IPS DF 4.7 (cell line): ENCODE measurements around the gene ZDHHC15.
"Not testable (repeated sequence)": the region's sequence is repeated elsewhere in the genome, so short reads cannot be mapped to it uniquely, and the experiment has no call there.

Experiments
- DNase-seq: peaks from one replicate; pipeline ENCODE4 v3.0.0-alpha.2; 2013; ENCODE audit warnings: low spot score; ENCODE audit errors: extremely low read depth

The ZDHHC15 gene, protein sequence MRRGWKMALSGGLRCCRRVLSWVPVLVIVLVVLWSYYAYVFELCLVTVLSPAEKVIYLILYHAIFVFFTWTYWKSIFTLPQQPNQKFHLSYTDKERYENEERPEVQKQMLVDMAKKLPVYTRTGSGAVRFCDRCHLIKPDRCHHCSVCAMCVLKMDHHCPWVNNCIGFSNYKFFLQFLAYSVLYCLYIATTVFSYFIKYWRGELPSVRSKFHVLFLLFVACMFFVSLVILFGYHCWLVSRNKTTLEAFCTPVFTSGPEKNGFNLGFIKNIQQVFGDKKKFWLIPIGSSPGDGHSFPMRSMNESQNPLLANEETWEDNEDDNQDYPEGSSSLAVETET

DNA sequence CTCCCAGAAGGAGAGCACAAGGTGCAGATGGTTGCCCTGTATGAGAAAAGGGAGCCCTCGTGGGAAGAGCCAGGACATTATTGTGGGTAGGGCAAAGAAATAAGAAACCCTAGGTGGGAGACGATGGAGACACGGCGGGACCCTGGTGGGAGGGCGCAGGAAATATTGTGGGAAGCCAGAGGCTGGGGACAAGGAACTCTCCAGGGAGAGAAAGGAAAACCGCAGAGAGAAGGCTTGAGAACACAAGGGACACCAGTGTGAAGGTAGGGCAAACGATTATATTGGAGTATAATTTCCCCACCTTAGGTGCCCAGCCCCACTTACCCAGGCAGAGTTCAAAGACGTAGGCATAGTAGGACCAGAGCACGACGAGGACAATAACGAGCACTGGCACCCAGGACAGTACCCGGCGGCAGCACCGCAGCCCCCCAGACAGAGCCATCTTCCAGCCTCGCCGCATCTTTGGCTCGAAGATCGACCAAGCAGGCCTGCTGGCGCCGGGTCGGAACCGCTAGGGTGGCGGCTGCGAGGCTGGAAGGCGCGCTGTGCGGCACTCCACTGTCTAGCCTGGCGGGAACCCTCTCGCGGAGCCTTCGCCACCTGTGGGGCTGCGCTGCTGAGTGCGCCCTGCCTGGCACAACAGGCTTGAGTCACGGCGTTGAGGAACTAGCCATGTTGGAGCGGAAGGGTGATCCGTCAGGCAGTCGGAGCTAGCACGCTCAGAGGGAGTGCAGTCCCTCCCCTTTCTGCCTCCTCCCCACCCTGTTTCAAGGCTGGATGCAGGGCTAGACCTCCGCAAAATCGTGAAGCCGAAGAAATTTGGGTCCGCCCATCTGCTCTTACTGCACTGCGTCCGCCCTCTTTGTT lies at the start of gene ZDHHC15:
Gene ZDHHC15, minus strand, starts transcription at position 473 of the 867 bp plus-strand sequence. Its CDS starts 13 bp downstream, at position 460.
- no peak for DNase-seq

DNA sequence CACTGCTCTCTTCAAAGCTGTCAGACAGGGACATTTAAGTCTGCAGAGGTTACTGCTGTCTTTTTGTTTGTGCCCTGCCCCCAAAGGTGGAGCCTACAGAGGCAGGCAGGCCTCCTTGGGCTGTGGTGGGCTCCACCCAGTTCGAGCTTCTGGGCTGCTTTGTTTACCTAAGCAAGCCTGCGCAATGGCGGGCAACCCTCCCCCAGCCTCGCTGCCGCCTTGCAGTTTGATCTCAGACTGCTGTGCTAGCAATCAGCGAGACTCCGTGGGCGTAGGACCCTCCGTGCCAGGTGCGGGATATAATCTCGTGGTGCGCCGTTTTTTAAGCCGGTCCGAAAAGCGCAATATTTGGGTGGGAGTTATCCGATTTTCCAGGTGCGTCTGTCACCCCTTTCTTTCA lies 37.7 kb upstream of the ZDHHC15 start:
- not testable (repeated sequence) for DNase-seq

DNA sequence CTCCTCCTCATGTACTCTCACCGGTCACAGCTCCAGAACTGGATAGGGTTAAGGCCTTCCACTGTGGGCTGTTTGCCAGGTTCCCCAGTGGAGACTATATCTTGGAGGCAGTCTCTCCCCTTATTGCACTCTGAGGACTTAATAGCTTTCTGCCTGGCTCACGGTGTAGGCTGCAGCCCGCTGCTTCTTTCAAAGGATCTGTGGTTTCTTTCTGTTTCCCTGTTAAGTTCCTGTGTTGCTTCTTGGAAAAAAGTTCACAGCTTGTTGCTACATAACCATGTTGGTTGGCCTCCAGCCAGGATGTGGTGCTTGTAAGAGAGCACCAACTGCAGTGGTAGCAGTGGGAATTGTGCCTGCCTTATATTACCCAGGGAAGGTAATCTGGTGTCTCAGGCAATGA lies 24.9 kb upstream of the ZDHHC15 start:
- DNase-seq: no peak

DNA sequence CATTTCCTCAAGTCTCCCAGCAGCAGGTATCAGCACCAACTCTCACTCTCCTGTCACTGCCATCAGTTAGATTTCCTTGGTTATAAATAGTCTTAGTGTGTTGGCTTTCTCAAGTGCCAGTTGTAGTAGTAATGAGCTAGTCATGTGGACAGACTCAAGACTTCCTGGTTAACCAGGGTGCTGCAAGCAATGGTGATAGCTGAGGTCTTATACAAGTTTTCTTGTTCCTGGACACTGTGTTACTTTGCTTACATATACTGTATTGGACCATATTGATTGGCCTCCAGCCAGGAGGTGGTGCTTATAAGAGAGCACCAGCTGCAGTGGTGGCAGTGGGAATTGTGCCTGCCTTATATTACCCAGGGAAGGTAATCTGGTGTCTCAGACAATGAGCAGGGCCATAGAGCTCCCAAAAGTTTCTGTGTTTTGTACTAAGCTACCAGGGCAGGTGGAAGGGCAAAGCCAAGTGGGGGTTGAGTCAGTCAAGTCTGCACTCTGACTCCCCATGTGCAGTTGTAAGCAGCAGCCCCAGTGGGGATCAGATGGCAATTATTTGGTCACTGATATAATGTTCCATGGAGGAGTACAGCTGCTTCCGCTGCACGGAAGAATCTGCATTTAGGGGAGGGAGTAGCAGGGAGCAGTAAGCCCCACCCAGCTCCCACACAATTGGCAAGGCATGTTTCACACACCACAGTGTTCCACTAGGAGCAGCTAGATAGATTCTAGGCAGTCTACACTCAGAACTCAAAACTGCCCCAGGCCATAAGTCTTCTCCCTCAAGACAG lies 24.1 kb upstream of the ZDHHC15 start:
- DNase-seq: no peak

DNA sequence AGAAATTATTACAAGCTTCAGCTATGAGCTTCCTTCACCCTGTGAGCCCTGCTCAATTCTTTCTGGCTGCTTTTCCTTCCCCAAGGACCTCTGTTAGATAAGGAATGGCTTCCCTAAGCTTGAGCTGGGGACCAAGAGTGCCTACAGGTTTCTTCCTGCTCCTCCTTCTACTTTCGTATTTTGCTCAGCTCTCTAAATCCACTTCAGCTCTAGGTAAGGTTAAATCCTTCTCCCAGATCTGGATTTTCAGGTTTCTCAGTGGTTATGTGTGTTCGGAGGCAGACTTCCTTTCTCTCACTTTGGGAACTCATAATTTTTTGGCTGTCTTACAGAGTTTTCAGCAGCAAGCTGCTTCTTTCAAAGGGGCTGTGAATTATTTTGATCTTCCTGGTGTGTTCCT lies 21.9 kb upstream of the ZDHHC15 start:
- no peak for DNase-seq

DNA sequence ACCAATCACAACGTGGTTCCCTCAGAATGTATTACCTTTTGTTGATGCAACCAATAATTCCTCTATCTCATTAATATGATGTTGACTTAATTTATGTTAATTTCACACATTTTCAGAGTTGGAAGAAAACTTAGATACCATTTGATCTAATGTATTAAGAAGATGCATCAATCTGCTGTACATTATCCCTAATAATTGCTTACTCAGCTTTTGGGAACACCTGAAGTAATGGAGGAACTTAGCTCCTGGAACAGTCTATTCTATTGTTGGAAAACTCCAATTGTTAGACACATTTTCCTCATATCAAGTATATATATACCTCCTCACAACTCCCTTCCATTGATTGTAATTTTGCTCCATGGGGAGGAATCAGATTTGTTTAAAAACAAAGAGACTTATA lies 38.9 kb downstream of the ZDHHC15 start:
- no peak for DNase-seq

DNA sequence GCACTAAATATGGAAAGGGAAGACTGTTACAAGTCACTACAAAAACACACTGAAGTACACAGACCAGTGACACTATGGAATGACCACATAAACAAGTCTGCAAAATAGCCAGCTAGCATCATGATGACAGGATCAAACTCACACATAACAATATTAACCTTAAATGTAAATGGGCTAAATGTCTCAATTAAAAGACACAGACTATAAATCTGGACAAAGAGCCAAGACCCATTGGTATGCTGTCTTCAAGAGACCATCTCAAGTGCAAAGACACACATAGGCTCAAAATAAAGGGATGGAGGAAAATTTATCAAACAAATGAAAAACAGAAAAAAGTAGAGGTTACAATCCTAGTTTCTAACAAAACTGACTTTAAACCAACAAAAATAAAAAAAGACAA lies 61.1 kb downstream of the ZDHHC15 start:
- not testable (repeated sequence) for DNase-seq

DNA sequence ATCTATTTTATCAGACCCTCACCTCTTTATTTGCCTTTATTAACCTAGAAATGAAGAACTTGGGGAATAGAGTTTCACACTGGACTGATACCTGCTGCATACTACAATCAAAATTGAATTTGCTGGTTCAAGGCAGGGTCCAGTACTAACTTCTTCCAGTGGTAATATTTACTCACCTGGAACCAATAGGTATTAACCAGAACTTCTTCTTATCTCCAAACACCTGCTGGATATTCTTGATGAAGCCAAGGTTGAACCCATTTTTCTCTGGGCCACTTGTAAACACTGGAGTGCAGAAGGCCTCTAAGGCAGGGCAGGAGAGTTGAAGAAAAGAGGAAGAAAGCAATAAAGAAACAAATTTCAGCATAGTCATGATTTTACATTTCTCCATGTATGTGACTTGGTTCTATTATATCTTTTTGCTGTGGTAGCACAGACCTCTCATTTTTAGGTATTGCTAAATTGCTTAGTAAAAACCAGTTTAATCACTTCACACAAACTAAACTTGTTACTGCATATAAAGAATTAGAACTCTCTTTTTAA lies 101.1 kb downstream of the ZDHHC15 start:
- no peak for DNase-seq

DNA sequence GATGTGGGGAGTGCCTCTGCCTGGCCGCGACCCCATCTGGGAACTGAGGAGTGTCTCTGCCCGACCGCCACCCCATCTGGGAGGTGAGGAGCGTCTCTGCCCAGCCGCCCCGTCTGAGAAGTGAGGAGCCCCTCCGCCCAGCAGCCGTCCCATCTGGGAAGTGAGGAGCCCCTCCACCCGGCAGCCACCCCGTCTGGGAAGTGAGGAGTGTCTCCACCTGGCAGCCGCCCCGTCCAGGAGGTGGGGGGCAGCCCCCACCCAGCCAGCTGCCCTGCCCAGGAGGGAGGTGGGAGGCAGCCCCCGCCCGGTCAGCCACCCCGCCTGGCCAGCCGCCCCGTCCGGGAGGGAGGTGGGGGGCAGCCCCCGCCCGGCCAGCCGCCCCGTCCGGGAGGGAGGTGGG lies 115.7 kb downstream of the ZDHHC15 start:
- not testable (repeated sequence) for DNase-seq

DNA sequence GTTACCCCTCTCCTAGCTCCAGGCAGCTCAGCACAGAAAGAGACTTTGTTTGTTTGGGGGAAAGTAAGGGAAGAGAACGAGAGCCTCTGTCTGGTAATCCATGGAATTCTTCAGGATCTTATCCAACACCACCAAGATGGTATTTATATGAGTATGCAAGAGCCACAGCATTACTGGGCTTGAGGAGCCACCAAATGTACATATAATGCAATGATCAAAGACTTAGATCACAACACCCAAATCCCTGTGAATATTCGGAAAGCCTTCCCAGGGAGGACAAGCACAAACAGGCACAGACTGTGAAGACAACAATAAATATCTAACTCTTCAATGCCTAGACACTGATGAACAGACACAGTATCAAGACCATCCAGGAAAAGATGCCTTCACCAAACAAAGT lies 132.4 kb downstream of the ZDHHC15 start:
- DNase-seq: no peak

DNA sequence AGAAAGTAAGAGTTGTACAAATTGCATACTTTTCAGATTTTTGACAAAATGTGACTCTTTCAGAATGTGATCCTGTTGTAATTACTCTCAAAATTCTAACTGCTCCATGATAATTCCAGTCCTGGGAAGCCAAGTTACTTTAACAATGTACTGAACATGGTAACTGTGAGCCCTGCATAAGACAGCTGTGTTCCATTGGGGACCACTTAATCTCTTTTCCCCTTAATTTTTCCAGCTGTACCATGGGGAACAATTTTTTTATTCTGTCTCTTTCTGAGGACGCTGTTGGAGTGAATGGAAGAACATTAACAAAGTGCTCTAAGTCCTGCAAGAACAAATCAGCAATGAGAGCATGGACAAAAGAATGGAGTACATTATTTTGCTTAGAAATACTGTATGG lies 153.1 kb downstream of the ZDHHC15 start:
- no peak for DNase-seq

DNA sequence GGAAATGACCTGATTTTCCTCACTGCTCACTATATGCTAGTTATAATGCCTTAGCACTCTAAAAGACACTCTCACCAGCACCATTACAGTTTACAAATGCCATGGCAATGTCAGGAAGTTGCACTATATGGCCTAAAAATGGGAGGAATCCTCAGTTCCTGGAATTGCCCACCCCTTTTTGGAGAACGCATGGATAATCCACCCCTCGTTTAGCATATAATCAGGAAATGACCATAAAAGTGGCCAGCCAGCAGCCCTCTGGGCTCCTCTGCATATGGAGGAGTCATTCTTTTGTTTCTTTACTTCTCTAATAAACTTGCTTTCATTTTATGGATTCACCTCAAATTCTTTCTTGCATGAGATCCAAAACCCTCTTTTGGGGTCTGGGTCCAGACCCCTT lies 156.0 kb downstream of the ZDHHC15 start:
- DNase-seq: no peak

DNA sequence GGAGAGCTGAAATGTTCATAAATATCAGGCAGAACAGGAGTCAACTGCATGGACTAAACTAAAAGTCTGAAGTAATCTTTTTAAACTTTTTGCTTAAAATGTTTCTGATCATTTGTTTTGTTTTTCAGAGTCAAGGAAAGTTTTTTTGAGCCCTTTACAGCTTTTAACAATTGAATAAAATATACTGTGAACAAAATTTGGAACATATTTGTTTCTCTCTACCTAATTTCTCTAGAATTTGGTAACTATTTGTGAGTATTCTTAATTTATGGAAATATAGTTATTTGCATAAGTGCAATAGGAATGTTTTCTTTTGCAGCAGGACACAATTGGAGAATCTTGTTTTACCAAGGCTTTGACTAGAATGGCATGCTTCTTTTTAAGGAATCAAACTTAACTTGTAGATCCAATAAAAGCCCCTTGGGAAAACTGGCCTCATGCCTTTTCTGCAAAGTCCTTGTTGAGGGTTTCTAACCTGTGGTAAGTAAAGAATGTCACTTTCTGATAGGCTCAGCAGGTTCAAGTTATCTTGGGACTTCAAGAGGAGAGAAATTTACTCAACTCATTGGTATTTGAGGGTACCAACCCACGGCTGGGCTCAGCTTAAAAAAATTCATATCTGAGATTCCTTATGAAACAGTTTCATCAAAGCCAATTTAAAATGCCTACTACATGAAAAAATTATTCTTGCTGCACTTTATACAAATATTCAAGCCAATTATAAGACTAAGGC lies 157.4 kb downstream of the ZDHHC15 start:
- no peak for DNase-seq

DNA sequence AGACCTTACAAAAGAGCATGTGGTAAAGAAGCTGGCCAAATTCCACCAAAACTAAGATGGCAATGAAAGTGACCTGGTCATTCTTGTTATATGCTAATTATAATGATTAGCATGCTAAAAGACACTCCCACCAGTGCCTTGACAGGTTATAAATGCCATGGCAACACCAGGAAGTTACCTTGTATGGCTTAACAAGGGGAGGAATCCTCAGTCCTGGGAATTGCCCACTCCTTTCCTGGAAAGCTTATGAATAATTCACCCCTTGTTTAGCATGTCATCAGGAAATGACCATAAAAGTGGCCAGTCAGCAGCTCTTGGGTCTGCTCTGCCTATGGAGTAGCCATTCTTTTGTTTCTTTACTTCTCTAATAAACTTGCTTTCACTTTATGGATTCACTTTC lies 161.0 kb downstream of the ZDHHC15 start:
- DNase-seq: no peak

DNA sequence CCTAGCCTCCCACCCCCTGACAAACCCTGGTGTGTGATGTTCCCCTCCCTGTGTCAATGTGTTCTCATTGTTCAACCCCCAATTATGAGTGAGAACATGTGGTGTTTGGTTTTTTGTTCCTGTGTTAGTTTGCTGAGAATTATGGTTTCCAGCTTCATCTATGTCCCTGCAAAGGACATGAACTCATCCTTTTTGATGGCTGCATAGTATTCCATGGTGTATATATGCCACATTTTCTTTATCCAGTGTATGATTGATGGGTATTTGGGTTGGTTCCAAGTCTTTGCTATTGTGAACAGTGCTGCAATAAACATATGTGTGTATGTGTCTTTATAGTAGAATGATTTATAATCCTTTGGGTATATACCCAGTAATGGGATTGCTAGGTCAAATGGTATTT lies 174.2 kb downstream of the ZDHHC15 start:
- DNase-seq: not testable (repeated sequence)

DNA sequence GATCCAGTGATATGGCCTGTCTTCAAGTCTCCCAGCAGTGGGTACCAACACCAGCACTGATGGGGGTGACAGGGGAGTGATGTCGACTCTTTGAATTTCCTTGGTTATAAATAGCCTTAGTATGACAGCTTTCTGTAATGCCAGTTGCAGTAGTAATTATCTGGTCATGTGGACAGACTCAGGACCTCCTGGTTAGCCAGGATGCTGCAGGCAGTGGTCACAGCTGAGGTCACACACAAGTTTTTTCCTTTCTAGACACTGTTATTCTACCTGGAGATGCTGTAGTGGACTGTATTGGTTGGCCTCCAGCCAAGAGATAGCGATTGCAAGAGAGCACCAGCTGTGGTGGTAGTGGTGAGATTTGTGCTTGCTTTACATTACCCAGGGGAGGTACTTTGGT lies 185.3 kb downstream of the ZDHHC15 start:
- DNase-seq: no peak

DNA sequence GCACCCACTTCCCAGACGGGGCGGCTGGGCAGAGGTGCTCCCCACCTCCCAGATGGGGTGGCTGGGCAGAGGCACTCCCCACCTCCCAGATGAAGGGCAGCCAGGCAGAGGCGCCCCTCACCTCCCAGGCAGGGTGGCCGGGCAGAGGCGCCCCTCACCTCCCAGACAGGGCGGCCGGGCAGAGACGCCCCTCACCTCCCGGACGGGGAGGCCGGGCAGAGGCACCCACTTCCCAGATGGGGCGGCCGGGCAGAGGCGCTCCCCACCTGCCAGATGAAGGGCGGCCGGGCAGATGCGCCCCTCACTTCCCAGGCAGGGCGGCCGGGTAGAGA lies 187.7 kb downstream of the ZDHHC15 start:
- DNase-seq: no peak

DNA sequence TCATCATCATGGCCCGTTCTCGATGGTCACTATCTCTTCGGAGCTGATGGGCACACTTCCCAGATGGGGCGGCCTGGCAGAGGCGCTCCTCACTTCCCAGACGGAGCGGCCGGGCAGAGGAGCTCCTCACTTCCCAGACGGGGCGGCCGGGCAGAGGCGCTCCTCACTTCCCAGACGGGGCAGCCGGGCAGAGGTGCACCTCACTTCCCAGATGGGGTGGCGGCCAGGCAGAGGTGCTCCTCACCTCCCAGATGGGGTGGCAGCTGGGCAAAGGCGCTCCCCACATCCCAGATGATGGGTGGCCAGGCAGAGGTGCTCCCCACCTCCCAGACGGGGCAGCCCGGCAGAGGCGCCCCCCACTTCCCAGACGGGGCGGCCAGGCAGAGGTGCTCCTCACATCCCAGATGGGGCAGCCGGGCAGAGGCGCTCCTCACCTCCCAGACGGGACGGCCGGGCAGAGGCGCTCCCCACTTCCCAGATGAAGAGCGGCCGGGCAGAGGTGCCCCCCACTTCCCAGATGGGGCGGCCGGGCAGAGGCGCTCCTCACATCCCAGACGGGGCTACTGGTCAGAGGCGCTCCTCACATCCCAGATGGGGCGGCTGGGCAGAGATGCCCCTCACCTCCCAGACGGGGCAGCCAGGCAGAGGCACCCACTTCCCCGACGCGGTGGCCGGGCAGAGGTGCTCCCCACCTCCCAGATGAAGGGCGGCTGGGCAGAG lies 188.3 kb downstream of the ZDHHC15 start:
- not testable (repeated sequence) for DNase-seq

DNA sequence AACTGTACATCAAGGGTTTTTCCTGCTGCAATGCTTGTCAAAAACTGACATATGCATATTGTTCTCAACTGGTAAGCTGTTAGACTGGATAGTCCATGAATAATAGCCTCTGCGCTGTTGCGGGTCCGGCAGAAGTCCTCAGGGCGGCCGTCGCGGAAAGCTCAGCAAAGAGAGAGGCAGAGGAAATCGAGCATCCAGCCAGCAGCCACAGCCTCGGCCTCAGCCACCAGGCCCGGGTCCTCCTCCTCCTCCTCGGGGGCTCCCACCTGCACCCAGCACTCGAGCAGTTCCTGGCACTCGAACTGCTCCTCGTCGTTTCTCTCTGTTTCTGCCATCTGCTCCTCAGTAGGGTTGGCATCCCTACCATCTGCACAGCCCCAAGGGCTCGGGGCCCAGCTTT lies 195.2 kb downstream of the ZDHHC15 start:
- no peak for DNase-seq
